Measurements from ENCODE around the gene RIMBP2. TPM values are rescaled to one million over a fixed set of nuclear protein-coding genes. Genes with fewer than 3 reads are reported as not detected.

Gene RIMBP2
- total and polyA plus RNA-seq, 9 of the 15 experiments (the other 6 are each of a cell fraction or from before 2014, with no cell fraction given) = not detected

DNA sequence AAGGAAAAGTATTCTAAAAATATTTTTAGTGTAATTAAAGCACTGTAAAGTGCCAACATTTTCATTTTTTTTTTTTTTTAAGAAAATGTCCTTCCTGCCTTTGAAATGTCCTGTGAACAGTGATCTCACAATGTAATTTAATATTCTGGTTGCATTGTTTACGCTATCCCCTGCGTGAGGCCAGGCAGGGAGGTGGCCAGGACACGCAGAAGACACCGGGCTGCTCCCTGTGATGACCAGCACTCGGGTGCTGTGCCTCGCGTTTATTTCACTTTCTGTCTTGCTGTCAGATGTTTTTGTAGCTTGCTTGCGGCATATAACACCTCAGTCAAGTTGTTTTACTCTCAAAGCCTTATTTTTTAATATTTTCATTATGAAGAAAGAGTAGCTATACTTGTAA lies 359.9 kb downstream of the RIMBP2 start:
- POLR2A ChIA-PET = no interaction called here
- TF ChIP-seq TAL1 (IDR thresholded peaks at IDR 0.05) (no peak), CBX3 (IDR thresholded peaks at IDR 0.05; ENCODE audit: borderline replicate concordance in 1 of 2, low read length in 2 of 2) (no peak), ZBED1 (IDR thresholded peaks at IDR 0.05) (no peak), YY1 (IDR thresholded peaks at IDR 0.05; ENCODE audit: borderline replicate concordance in 1 of 3, control insufficient read depth in 1 of 3, extremely low read depth in 1 of 3, insufficient read depth in 3 of 3, insufficient read length in 1 of 3, insufficient replicate concordance in 2 of 3, low read depth in 1 of 3, low read length in 2 of 3) (no peak), SETDB1 (IDR thresholded peaks at IDR 0.05; ENCODE audit: low read length) (no peak), NFIX (CRISPR knock-in tag; IDR thresholded peaks at IDR 0.05; ENCODE audit: low read depth) (no peak)
- H3K9me1 ChIP-seq (ENCODE audit: control insufficient read depth, insufficient read depth, low read length) = no peaks in the 10 kb centered on the region
- no peaks in the 10 kb centered on the region for H3K79me2 ChIP-seq (ENCODE audit: control insufficient read depth, insufficient read depth, low read length)
- no TSS peak for BruUV-seq (replicated peaks)
- FAIRE-seq = no peak
- no peak overlapping the region for H3K4me2 ChIP-seq (ENCODE audit: insufficient read depth, low read length)
- peaks cover 5 to 26% of the 10 kb centered on the region in 2 experiments; a peak in 4 of 5 replicates for H3K27me3 ChIP-seq (ENCODE audit: control insufficient read depth in 2 of 2, insufficient read depth in 2 of 2, low read length in 2 of 2)
- WGBS (ENCODE audit: insufficient coverage, low coverage, missing lambda C conversion rate) = 0% methylated on average over 8 of the region's 8 CpGs
- no peak overlapping the region for H2AFZ ChIP-seq (ENCODE audit: low read depth, low read length)
- H3K4me3 ChIP-seq = no peak overlapping the region
- CTCF ChIA-PET (ENCODE audit: low intra/inter-chr PET ratio) = no interaction called here
- H4K20me1 ChIP-seq (replicated peaks; ENCODE audit: control insufficient read depth, insufficient read depth, low read length) = no peaks in the 10 kb centered on the region
- no peak for ATAC-seq
- H3K9ac ChIP-seq (ENCODE audit: insufficient read depth in 1 of 2, low read depth in 2 of 2, low read length in 2 of 2) = no peak overlapping the region
- no peak for DNase-seq (ENCODE audit: extremely low read depth in 1 of 4, low spot score in 3 of 4)
- no peaks in the 10 kb centered on the region for H3K4me1 ChIP-seq (replicated peaks in 1 of 2; ENCODE audit: control insufficient read depth in 2 of 2, insufficient read depth in 2 of 2, low read length in 2 of 2)
- H3K27ac ChIP-seq (ENCODE audit: extremely low read depth, low read depth, low read length) = no peak overlapping the region
- in situ Hi-C loops (cut with MboI) (no loop called here), intact Hi-C loops (cut with micrococcal nuclease) (no loop called here)
- H3K9me3 ChIP-seq (replicated peaks; ENCODE audit: control insufficient read depth, insufficient read depth, low read depth, low read length) = no peaks in the 10 kb centered on the region
- H3K36me3 ChIP-seq (ENCODE audit: control insufficient read depth, insufficient read depth, low read length) = no peaks in the 10 kb centered on the region

DNA sequence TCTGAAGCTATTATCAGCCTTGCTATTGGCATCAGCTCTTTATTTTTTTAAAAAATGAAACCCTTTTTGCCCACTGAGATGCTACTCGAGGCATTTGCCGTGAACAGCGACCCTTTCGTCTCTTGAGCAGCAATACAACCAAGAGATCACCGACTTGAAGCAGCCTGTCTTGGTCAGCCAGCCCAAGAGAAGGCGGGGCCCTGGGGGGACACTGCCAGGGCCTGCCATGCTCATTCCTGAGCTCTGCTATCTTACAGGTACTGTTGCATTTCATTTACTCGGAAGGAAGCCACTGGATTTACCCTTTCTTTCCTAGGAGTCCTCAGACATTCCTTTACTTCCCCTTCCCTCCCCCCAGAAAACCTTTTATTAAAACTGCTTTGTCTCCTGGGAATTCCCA lies 361.7 kb downstream of the RIMBP2 start:
- Histone ChIP-seq H3K36me3 (ENCODE audit: control insufficient read depth, insufficient read depth, low read length) (no peaks in the 10 kb centered on the region), H3K27ac (ENCODE audit: extremely low read depth, low read depth, low read length) (no peak overlapping the region), H3K4me1 (replicated peaks in 1 of 2; ENCODE audit: control insufficient read depth in 2 of 2, insufficient read depth in 2 of 2, low read length in 2 of 2) (no peaks in the 10 kb centered on the region), H3K4me3 (no peak overlapping the region), H3K4me2 (ENCODE audit: insufficient read depth, low read length) (no peak overlapping the region), H3K9ac (ENCODE audit: insufficient read depth in 1 of 2, low read depth in 2 of 2, low read length in 2 of 2) (no peak overlapping the region), H3K27me3 (ENCODE audit: control insufficient read depth in 2 of 2, insufficient read depth in 2 of 2, low read length in 2 of 2) (peaks cover 12 to 22% of the 10 kb centered on the region in 2 experiments), H3K79me2 (ENCODE audit: control insufficient read depth, insufficient read depth, low read length) (no peaks in the 10 kb centered on the region), H3K9me1 (ENCODE audit: control insufficient read depth, insufficient read depth, low read length) (no peaks in the 10 kb centered on the region), H2AFZ (ENCODE audit: low read depth, low read length) (no peak overlapping the region), H3K9me3 (replicated peaks; ENCODE audit: control insufficient read depth, insufficient read depth, low read depth, low read length) (no peaks in the 10 kb centered on the region), H4K20me1 (replicated peaks; ENCODE audit: control insufficient read depth, insufficient read depth, low read length) (no peaks in the 10 kb centered on the region)
- DNase-seq (ENCODE audit: extremely low read depth in 1 of 4, low spot score in 3 of 4) = no peak
- ATAC-seq = no peak
- FAIRE-seq = no peak
- in situ Hi-C loops (cut with MboI) = no loop called here
- intact Hi-C loops (cut with micrococcal nuclease) = no loop called here
- CTCF ChIA-PET (ENCODE audit: low intra/inter-chr PET ratio) = no interaction called here
- POLR2A ChIA-PET = interaction anchor here (0.7 kb wide), 1 partner anchor 337 kb away, joined by 4 read pairs; no protein-coding TSS in a partner anchor
- WGBS (ENCODE audit: insufficient coverage, low coverage, missing lambda C conversion rate) = 0% methylated on average over 7 of the region's 7 CpGs
- BruUV-seq (replicated peaks) = no TSS peak
- TF ChIP-seq ZBTB43 (CRISPR knock-in tag; IDR thresholded peaks at IDR 0.05) = no peak
- TF ChIP-seq, protein P1, sequence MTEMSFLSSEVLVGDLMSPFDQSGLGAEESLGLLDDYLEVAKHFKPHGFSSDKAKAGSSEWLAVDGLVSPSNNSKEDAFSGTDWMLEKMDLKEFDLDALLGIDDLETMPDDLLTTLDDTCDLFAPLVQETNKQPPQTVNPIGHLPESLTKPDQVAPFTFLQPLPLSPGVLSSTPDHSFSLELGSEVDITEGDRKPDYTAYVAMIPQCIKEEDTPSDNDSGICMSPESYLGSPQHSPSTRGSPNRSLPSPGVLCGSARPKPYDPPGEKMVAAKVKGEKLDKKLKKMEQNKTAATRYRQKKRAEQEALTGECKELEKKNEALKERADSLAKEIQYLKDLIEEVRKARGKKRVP (CRISPR knock-in tag; IDR thresholded peaks at IDR 0.05) = no peak
- TF ChIP-seq, protein P2, sequence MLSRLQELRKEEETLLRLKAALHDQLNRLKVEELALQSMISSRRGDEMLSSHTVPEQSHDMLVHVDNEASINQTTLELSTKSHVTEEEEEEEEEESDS (CRISPR knock-in tag; IDR thresholded peaks at IDR 0.05) = no peak
- no peak for TF ChIP-seq SMAD1 (IDR thresholded peaks at IDR 0.05; ENCODE audit: low read depth, low read length, partially characterized antibody)
- TF ChIP-seq CBX5 (IDR thresholded peaks at IDR 0.05; ENCODE audit: borderline replicate concordance, low read depth) = no peak
- TF ChIP-seq ILF3 (IDR thresholded peaks at IDR 0.05; ENCODE audit: borderline replicate concordance) = no peak
- TF ChIP-seq ZNF644 (tag; IDR thresholded peaks at IDR 0.05; ENCODE audit: low read depth) = no peak
- TF ChIP-seq ZNF174 (CRISPR knock-in tag; IDR thresholded peaks at IDR 0.05) = no peak
- TF ChIP-seq ZEB2 (IDR thresholded peaks at IDR 0.05) = no peak

All from K562 (cell line).